Ovary (tissue), 9 donors: Measurements from ENCODE around the gene TRMT61A. TPM values are rescaled to one million over a fixed set of nuclear protein-coding genes. Genes with fewer than 3 reads are reported as not detected.

Source experiments
- DNase-seq, 5 donors: peaks; one replicate each; pipeline ENCODE4 v3.0.0-alpha.2; 2019 to 2020
- H3K27ac ChIP-seq, 2 donors: fragments of 200-600 bp; one replicate each; pipeline versions ENCODE4 v1.5.1 to v1.8.0; 2019 to 2022
- H3K27me3 ChIP-seq: fragments of 200-600 bp; one replicate; pipeline ENCODE4 v1.8.0; 2022
- H3K36me3 ChIP-seq: fragments of 200-600 bp; sonication (generic); one replicate; pipeline ENCODE4 v1.5.1; 2019
- H3K4me1 ChIP-seq: one replicate; pipeline ENCODE4 v1.8.1; 2013; ENCODE audit warnings: mild to moderate bottlenecking, moderate library complexity; ENCODE audit not compliant: insufficient read depth
- H3K4me3 ChIP-seq: fragments of 200-600 bp; sonication (generic); one replicate; pipeline ENCODE4 v1.5.1; 2017
- H3K9me3 ChIP-seq, 2 donors: fragments of 200-600 bp in 1 of 2; sonication (generic) in 1 of 2; one replicate each; pipeline versions ENCODE4 v1.5.1 to v1.8.1; 2013 to 2019; ENCODE audit warnings: mild to moderate bottlenecking in 1 of 2, moderate library complexity in 1 of 2
- CTCF ChIP-seq, 3 donors: fragments of 450-650 bp in 2 of 3; fragments of 200-600 bp in 1 of 3; IDR thresholded peaks; one replicate each; pipeline versions ENCODE4 v1.5.1 to v1.8.0; 2016 to 2022; ENCODE audit warnings: antibody characterized with exemption in 3 of 3, mild to moderate bottlenecking in 1 of 3
- EP300 ChIP-seq: sonication (generic); formaldehyde crosslinking; IDR thresholded peaks from one replicate; pipeline ENCODE4 v1.6.1; 2017; ENCODE audit warnings: antibody characterized with exemption
- POLR2A ChIP-seq: fragments of 450-650 bp; IDR thresholded peaks from one replicate; pipeline ENCODE4 v1.6.1; 2017; ENCODE audit warnings: antibody characterized with exemption, mild to moderate bottlenecking, moderate library complexity
- WGBS, 3 donors: extraction: QIAGEN DNeasy Blood & Tissue Kit in 1 of 3; methylation state at CpG; one replicate each; pipeline versions ENCODE4 v1.1.5 to v1.1.7; 2013 to 2017; 5-methylcytosine and 5-hydroxymethylcytosine counted together
- intact Hi-C, 4 donors: fragments of 100-400 bp; cut with DNase I; formaldehyde crosslinking; loops; one replicate each; pipeline versions ENCODE4 v1.11.0 to v1.15.1; 2022 to 2023
- polyA plus RNA-seq, 2 donors: library from polyadenylated mRNA; stranded (reverse); fragments of 200-250 nt in 1 of 2; fragments of 350-450 nt in 1 of 2; fragmentation: Illumina TruSeq in 1 of 2; extraction: RNeasy Lipid Tissue Mini Kit (QIAGEN cat#74804) in 1 of 2; gene quantifications; one replicate each; pipeline ENCODE4 v1.2.3, GENCODE V29; 2013 to 2014
- total RNA-seq, 7 donors: library from RNA; depleted of rRNA in 2 of 7; stranded (reverse); fragments of >200 nt in 2 of 7; fragmentation: NEBNext Ultra II Directional in 3 of 7; extraction: Animal tissue kit (Norgen Biotek cat#: 25700) in 3 of 7; gene quantifications; one replicate each; pipeline versions ENCODE4 v1.1.0 to v1.2.4, GENCODE V29; 2016 to 2023
- donor health status: DM: no; HTN: no; CAD: no; lungs with moderate emphysema.
- donor health status: DM: no; HTN: no; CAD: no.
- donor health status: Bipolar disorder and iron deficiency.
- donor health status: DM: yes; HTN: yes; CAD: no.
- donor health status: DM: no; HTN: no; CAD: no.
- donor health status: DM: yes; HTN: yes; CAD: no.

TRMT61A gene
- total and polyA plus RNA-seq, 9 donors: 0.62 to 20.9 (median 12.8) TPM

GRCh38 chr14:103545915-103546651 is 17.1 kb downstream of the TRMT61A start:
- intact Hi-C loops: loop anchor here in 2 of 4 donors (1.0 to 5.0 kb wide), 3 partner anchors 28 to 47 kb away; no protein-coding TSS in a partner anchor
- H3K27me3 ChIP-seq: no peaks in the 10 kb centered on the region
- H3K9me3 ChIP-seq: no peaks in the 10 kb centered on the region
- H3K27ac ChIP-seq: no peak overlapping the region
- TF ChIP-seq EP300 (no peak), POLR2A (no peak), CTCF (IDR thresholded peaks at IDR 0.05) (no peak)
- WGBS, 3 donors: 76 to 80% (median 77%) methylated on average over 26 to 27 of the region's 27 CpGs
- peak in 4 of 5 donors; percentile 21 to 49 (median 37) for DNase-seq
- H3K4me1 ChIP-seq: peaks cover 24% of the 10 kb centered on the region
- H3K4me3 ChIP-seq: no peak overlapping the region
- no peaks in the 10 kb centered on the region for H3K36me3 ChIP-seq

- no peaks in the 10 kb centered on the region for H3K36me3 ChIP-seq
- no peak overlapping the region for H3K27ac ChIP-seq
- no peaks in the 10 kb centered on the region for H3K9me3 ChIP-seq
- H3K4me1 ChIP-seq: peaks cover 22% of the 10 kb centered on the region
- H3K4me3 ChIP-seq: no peak overlapping the region
- peak; percentile 69 to 85 (median 83) for DNase-seq
- no peak for TF ChIP-seq EP300
- TF ChIP-seq POLR2A: peak; percentile 32
- peak; percentile 41 to 98 (median 96) for TF ChIP-seq CTCF (IDR thresholded peaks at IDR 0.05)
- 18 to 24% (median 22%) methylated on average over 19 to 21 of the region's 21 CpGs for WGBS, 3 donors
- no peaks in the 10 kb centered on the region for H3K27me3 ChIP-seq
- intact Hi-C loops: loop anchor here in 2 of 4 donors (1.0 to 5.0 kb wide), 3 partner anchors 29 to 48 kb away; no protein-coding TSS in a partner anchor
Measured at GRCh38 chr14:103546652-103547454, 17.9 kb downstream of the TRMT61A start.

DNA sequence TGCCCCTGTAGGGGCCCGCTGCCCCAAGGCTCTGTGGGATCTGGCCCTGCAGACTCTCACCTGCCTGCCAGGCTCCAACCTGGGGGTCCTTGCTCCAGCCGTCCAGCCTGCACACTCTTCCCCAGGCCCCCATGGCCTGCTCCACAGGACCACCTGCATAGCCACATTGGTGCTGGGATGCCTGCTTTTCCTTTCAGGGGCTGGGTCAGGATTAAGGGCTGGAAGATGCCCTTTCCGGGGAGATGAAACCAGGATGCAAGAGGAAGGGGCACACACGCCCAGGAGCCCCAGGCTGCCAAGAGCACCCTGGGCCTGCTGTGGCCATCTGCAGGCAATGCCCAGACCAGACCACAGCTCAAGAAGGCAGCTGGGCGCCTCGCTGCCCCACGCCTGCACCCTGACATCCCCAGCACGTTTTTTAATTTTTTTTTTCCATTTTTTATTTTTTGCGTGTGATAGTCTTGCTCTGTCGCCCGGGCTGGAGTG is 18.5 kb downstream of the TRMT61A start:
- no peak for TF ChIP-seq EP300
- no peak for TF ChIP-seq POLR2A
- no peak for TF ChIP-seq CTCF (IDR thresholded peaks at IDR 0.05)
- Histone ChIP-seq H3K27me3 (no peaks in the 10 kb centered on the region), H3K4me1 (peaks cover 20% of the 10 kb centered on the region), H3K27ac (no peak overlapping the region), H3K36me3 (no peaks in the 10 kb centered on the region), H3K4me3 (no peak overlapping the region), H3K9me3 (no peaks in the 10 kb centered on the region)
- WGBS, 3 donors: 80 to 83% (median 83%) methylated on average over 11 of the region's 11 CpGs
- intact Hi-C loops: loop anchor here in 1 of 4 donors (5.0 kb wide), 1 partner anchor 45 kb away; no protein-coding TSS in a partner anchor
- DNase-seq: peak in 1 of 5 donors; percentile 15

- Histone ChIP-seq H3K4me3 (no peak overlapping the region), H3K27me3 (no peaks in the 10 kb centered on the region), H3K27ac (no peak overlapping the region), H3K9me3 (no peaks in the 10 kb centered on the region), H3K36me3 (no peaks in the 10 kb centered on the region), H3K4me1 (peaks cover 15% of the 10 kb centered on the region)
- intact Hi-C loops: loop anchor here in 1 of 4 donors (5.0 kb wide), 1 partner anchor 46 kb away; no protein-coding TSS in a partner anchor
- 84 to 91% (median 87%) methylated on average over 18 of the region's 18 CpGs for WGBS, 3 donors
- TF ChIP-seq POLR2A: no peak
- no peak for TF ChIP-seq EP300
- no peak for TF ChIP-seq CTCF (IDR thresholded peaks at IDR 0.05)
- DNase-seq: peak in 2 of 5 donors; percentile 26 to 28
Measured at GRCh38 chr14:103547941-103548462, 19.0 kb downstream of the TRMT61A start.
